ENCODE results near the gene PLPPR5.

The PLPPR5 gene

GRCh38 chr1:98949621-98950020 is 55.0 kb downstream of the PLPPR5 start:
- TF ChIP-seq CTCF (IDR thresholded peaks at IDR 0.05; ENCODE audit: control insufficient read depth, extremely low read depth, insufficient read depth) = no peak
- no peak for DNase-seq (ENCODE audit: low read depth)
- no peak overlapping the region for H3K4me3 ChIP-seq (ENCODE audit: low read depth, low read length)

GRCh38 chr1:98949166-98949565 is 55.5 kb downstream of the PLPPR5 start:
- no peak overlapping the region for H3K4me3 ChIP-seq (ENCODE audit: low read depth, low read length)
- TF ChIP-seq CTCF (IDR thresholded peaks at IDR 0.05; ENCODE audit: control insufficient read depth, extremely low read depth, insufficient read depth) = no peak
- no peak for DNase-seq (ENCODE audit: low read depth)

- H3K4me3 ChIP-seq (ENCODE audit: low read depth, low read length) = no peak overlapping the region
- no peak for DNase-seq (ENCODE audit: low read depth)
- TF ChIP-seq CTCF (IDR thresholded peaks at IDR 0.05; ENCODE audit: control insufficient read depth, extremely low read depth, insufficient read depth) = no peak
Measured at GRCh38 chr1:98947071-98947470, 57.6 kb downstream of the PLPPR5 start.

GRCh38 chr1:98940722-98941079 is 64.0 kb downstream of the PLPPR5 start:
- TF ChIP-seq CTCF (IDR thresholded peaks at IDR 0.05; ENCODE audit: control insufficient read depth, extremely low read depth, insufficient read depth) = no peak
- no peak for DNase-seq (ENCODE audit: low read depth)
- H3K4me3 ChIP-seq (ENCODE audit: low read depth, low read length) = no peak overlapping the region

GRCh38 chr1:98940069-98940721 is 64.5 kb downstream of the PLPPR5 start:
- no peak for TF ChIP-seq CTCF (IDR thresholded peaks at IDR 0.05; ENCODE audit: control insufficient read depth, extremely low read depth, insufficient read depth)
- H3K4me3 ChIP-seq (ENCODE audit: low read depth, low read length) = no peak overlapping the region

GRCh38 chr1:98939471-98939870 is 65.2 kb downstream of the PLPPR5 start:
- no peak overlapping the region for H3K4me3 ChIP-seq (ENCODE audit: low read depth, low read length)
- DNase-seq (ENCODE audit: low read depth) = no peak
- TF ChIP-seq CTCF (IDR thresholded peaks at IDR 0.05; ENCODE audit: control insufficient read depth, extremely low read depth, insufficient read depth) = no peak

More at GRCh38 chr1:98940069-98940721, 64.5 kb downstream of the PLPPR5 start:
- no peak for DNase-seq (ENCODE audit: low read depth)

- no peak for TF ChIP-seq CTCF (IDR thresholded peaks at IDR 0.05; ENCODE audit: control insufficient read depth, extremely low read depth, insufficient read depth)
- H3K4me3 ChIP-seq (ENCODE audit: low read depth, low read length) = no peak overlapping the region
- no peak for DNase-seq (ENCODE audit: low read depth)
Measured at GRCh38 chr1:98937347-98937746, 67.3 kb downstream of the PLPPR5 start.
